ENCODE results near the gene TMEM54. TPM values are rescaled to one million over a fixed set of nuclear protein-coding genes. Genes with fewer than 3 reads are reported as not detected.
A peak's percentile ranks its signal among the peaks of the same experiment; 100 is the strongest.

Gene TMEM54
- total and polyA plus RNA-seq, 9 of the 15 experiments (the other 6 are each of a cell fraction or from before 2014, with no cell fraction given), result 1.00 to 16.2 (median 8.2) TPM

- TF ChIP-seq ATF3 (IDR thresholded peaks at IDR 0.05) (0 out of 2 replicates have a peak, but pooled peaks have one; percentile 26), ATF3 (CRISPR knock-in tag; conservative IDR thresholded peaks at IDR 0.05) (no peak), PRDM10 (IDR thresholded peaks at IDR 0.05; ENCODE audit: partially characterized antibody) (peak; percentile 76), BRD4 (IDR thresholded peaks at IDR 0.05) (no peak), CCNT2 (IDR thresholded peaks at IDR 0.05; ENCODE audit: borderline replicate concordance, extremely low read depth, insufficient read length, low read depth, low read length) (no peak), HOXB6 (CRISPR knock-in tag; IDR thresholded peaks at IDR 0.05; ENCODE audit: borderline replicate concordance) (no peak), ZNF347 (CRISPR knock-in tag; IDR thresholded peaks at IDR 0.05; ENCODE audit: low read depth) (no peak)
These were observed 36.7 kb downstream of the TMEM54 start (continued) for GRCh38 chr1:32864375-32865019.

All from K562 (cell line).